ENCODE measurements around the gene CLEC11A.
"Not testable (repeated sequence)": the region's sequence is repeated elsewhere in the genome, so short reads cannot be mapped to it uniquely, and the experiment has no call there.

CLEC11A gene

GRCh38 chr19:50761501-50761900, 38.3 kb downstream of the CLEC11A start:
- DNase-seq: not testable (repeated sequence)

GRCh38 chr19:50763521-50763920, 40.4 kb downstream of the CLEC11A start:
- not testable (repeated sequence) for DNase-seq

- DNase-seq: no peak
These were observed 41.2 kb downstream of the CLEC11A start for GRCh38 chr19:50764409-50764808.

- not testable (repeated sequence) for DNase-seq
These were observed 43.6 kb downstream of the CLEC11A start for GRCh38 chr19:50766746-50767145.

GRCh38 chr19:50767263-50767662, 44.1 kb downstream of the CLEC11A start:
- DNase-seq: not testable (repeated sequence)

GRCh38 chr19:50768277-50768676, 45.1 kb downstream of the CLEC11A start:
- no peak for DNase-seq

- DNase-seq: not testable (repeated sequence)
These were observed 47.0 kb downstream of the CLEC11A start, which contains the start of gene GPR32 for GRCh38 chr19:50770164-50770563. Gene GPR32, plus strand, starts transcription at chr19:50770464. Its CDS starts 137 bp downstream, at chr19:50770601.

- no peak for DNase-seq
These were observed 47.7 kb downstream of the CLEC11A start for GRCh38 chr19:50770888-50771287.

- DNase-seq: no peak
These were observed 49.3 kb downstream of the CLEC11A start for GRCh38 chr19:50772476-50772875.

GRCh38 chr19:50772912-50773311, 49.7 kb downstream of the CLEC11A start:
- not testable (repeated sequence) for DNase-seq

- not testable (repeated sequence) for DNase-seq
These were observed 50.3 kb downstream of the CLEC11A start for GRCh38 chr19:50773454-50773853.
